MM.1S (cell line): ENCODE data around the gene USP47.

Experiments used
- CTCF ChIP-seq: fragments of 300-600 bp; sonication (generic); IDR thresholded peaks from 2 replicates; pipeline ENCODE4 v1.5.1; 2016; ENCODE audit warnings: antibody characterized with exemption, low read length, mixed read lengths
- EZH2 ChIP-seq: fragments of 300-600 bp; sonication (generic); optimal IDR thresholded peaks from 2 replicates; pipeline ENCODE3; 2017; ENCODE audit warnings: low read depth, mild to moderate bottlenecking, antibody characterized with exemption, low read length, mixed read lengths
- EZH2phosphoT487 ChIP-seq: fragments of 300-600 bp; sonication (generic); IDR thresholded peaks from 2 replicates; pipeline ENCODE4 v1.6.1; 2018; ENCODE audit warnings: antibody characterized with exemption, low read length

- TF ChIP-seq CTCF (no peak), EZH2 (no peak), EZH2phosphoT487 (no peak)
Observed at GRCh38 chr11:11995601-11996000, 153.8 kb downstream of the USP47 start.
